Measurements from ENCODE around the gene EIF4G3.

GRCh38 chr1:21098186-21098915 lies 78.3 kb downstream of the EIF4G3 start:
- TF ChIP-seq, protein P1, sequence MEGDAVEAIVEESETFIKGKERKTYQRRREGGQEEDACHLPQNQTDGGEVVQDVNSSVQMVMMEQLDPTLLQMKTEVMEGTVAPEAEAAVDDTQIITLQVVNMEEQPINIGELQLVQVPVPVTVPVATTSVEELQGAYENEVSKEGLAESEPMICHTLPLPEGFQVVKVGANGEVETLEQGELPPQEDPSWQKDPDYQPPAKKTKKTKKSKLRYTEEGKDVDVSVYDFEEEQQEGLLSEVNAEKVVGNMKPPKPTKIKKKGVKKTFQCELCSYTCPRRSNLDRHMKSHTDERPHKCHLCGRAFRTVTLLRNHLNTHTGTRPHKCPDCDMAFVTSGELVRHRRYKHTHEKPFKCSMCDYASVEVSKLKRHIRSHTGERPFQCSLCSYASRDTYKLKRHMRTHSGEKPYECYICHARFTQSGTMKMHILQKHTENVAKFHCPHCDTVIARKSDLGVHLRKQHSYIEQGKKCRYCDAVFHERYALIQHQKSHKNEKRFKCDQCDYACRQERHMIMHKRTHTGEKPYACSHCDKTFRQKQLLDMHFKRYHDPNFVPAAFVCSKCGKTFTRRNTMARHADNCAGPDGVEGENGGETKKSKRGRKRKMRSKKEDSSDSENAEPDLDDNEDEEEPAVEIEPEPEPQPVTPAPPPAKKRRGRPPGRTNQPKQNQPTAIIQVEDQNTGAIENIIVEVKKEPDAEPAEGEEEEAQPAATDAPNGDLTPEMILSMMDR (IDR thresholded peaks at IDR 0.05 in 4 of 5, conservative IDR thresholded peaks at IDR 0.05 in 1 of 5) = no peak
- no peak for TF ChIP-seq POLR2A (IDR thresholded peaks at IDR 0.05)

Measured in gastrocnemius medialis (tissue), 4 donors.